Activated CD4-positive, alpha-beta T cell treated with anti-CD3 and anti-CD28 coated beads, Interleukin-2, amount 10 ng/mL, durations not matched to agents 7 days and 5 days (primary cell): ENCODE measurements around the gene TP73. TPM values are rescaled to one million over a fixed set of nuclear protein-coding genes. Genes with fewer than 3 reads are reported as not detected.

ENCODE experiments used
- CTCF ChIA-PET: fragments of 350-600 bp; sonication (Branson Sonifier 250); formaldehyde crosslinking; loops from one replicate; lab custom pipeline; 2021; ENCODE audit warnings: antibody characterized with exemption; lab: Charles Lee
- POLR2A ChIA-PET: fragments of 350-600 bp; sonication (Branson Sonifier 250); formaldehyde crosslinking; loops from one replicate; lab custom pipeline; 2021; ENCODE audit warnings: antibody characterized with exemption; lab: Charles Lee
- DNase-seq: peaks from one replicate; pipeline ENCODE4 v3.0.0-alpha.2; 2020
- H3K27ac Mint-ChIP-seq: one replicate; pipeline ENCODE4 v1.8.0; 2021; ENCODE audit warnings: mild to moderate bottlenecking, moderate library complexity, mixed read lengths
- H3K27me3 Mint-ChIP-seq: one replicate; pipeline ENCODE4 v1.8.0; 2021; ENCODE audit warnings: mixed read lengths
- H3K36me3 Mint-ChIP-seq: one replicate; pipeline ENCODE4 v1.8.0; 2021; ENCODE audit warnings: low read depth, mixed read lengths
- H3K4me1 Mint-ChIP-seq: one replicate; pipeline ENCODE4 v1.8.0; 2021; ENCODE audit warnings: mixed read lengths
- H3K4me3 Mint-ChIP-seq: one replicate; pipeline ENCODE4 v1.8.0; 2021; ENCODE audit warnings: mild to moderate bottlenecking, moderate library complexity, mixed read lengths
- H3K9me3 Mint-ChIP-seq: one replicate; pipeline ENCODE4 v1.8.0; 2021; ENCODE audit warnings: mixed read lengths
- total RNA-seq, 2 experiments: library from RNA; stranded (reverse); gene quantifications; one replicate each; pipeline ENCODE4 v1.2.3, GENCODE V29; 2021

TP73 gene
- total RNA-seq, 2 experiments from 2014 or later = 2.0 to 2.5 TPM

DNA sequence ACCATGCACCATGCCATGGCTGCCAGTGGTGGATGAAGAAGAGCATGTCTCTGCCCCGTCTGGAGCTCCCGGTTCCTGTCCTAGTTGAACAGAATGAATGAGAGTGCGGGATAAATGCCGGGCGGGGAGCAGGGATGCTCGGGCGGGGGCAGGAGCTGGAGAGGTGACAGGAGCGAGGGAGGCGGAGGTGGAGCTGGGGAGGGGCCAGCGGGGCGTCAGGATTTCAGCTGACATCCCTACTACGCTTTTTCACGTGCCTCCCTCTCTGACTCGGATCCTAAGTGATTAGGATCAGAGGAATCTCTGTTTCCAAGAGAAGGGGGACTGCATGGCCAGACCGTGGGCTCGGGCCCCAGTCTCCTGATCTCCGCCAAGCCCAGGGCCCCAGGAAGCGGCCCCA is 47.3 kb downstream of the TP73 start:
- DNase-seq = no peak
- H3K36me3 Mint-ChIP-seq = no peaks in the 10 kb centered on the region
- H3K27ac Mint-ChIP-seq = no peak overlapping the region
- CTCF ChIA-PET = no interaction called here
- peaks cover 4% of the 10 kb centered on the region for H3K4me1 Mint-ChIP-seq
- no peak overlapping the region for H3K4me3 Mint-ChIP-seq
- H3K9me3 Mint-ChIP-seq = no peaks in the 10 kb centered on the region
- H3K27me3 Mint-ChIP-seq = no peaks in the 10 kb centered on the region
- POLR2A ChIA-PET = no interaction called here

DNA sequence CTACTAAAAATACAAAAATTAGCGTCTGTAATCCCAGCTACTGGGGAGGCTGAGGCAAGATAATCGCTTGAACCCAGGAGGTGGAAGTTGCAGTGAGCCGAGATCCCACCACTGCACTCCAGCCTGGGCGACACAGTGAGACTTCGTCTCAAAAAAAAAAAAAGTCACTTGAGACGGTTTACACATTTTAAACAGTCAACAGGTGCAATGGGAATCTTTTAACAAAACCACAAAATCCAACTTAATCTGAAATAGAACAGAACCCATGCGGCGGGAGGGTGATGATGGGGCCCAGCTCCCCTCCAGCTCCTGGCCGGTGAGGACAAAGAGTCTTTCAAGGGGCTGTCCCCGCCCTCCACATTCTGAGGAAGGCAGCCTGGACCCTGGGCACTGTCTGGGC is 48.3 kb downstream of the TP73 start:
- Mint-ChIP-seq H3K27me3 (no peaks in the 10 kb centered on the region), H3K4me1 (peaks cover 4% of the 10 kb centered on the region), H3K9me3 (no peaks in the 10 kb centered on the region), H3K27ac (no peak overlapping the region), H3K36me3 (no peaks in the 10 kb centered on the region), H3K4me3 (no peak overlapping the region)
- ChIA-PET POLR2A (no interaction called here), CTCF (no interaction called here)
- no peak for DNase-seq

DNA sequence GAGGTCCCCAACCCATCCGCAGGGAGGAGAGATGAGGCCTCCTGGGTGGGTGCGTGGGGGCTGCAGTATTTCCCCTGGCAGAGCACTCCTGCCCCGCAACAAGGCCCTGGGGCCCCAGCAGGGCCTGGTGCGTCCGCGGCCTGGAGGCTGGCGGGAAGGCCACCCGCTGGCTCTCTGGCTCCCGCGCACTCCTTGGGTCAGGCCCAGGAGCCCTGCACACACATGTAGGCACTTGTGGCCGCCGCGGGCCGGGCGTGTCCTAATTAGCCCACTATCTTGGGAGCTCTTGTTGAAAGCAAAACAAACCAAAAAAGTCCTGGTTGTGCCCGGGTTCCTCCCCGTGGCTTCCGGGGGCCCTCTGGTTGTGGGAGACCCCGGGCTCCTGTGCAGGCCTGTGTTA is 50.2 kb downstream of the TP73 start:
- DNase-seq = no peak
- H3K9me3 Mint-ChIP-seq = no peaks in the 10 kb centered on the region
- no peak overlapping the region for H3K27ac Mint-ChIP-seq
- peaks cover 4% of the 10 kb centered on the region for H3K4me1 Mint-ChIP-seq
- H3K36me3 Mint-ChIP-seq = no peaks in the 10 kb centered on the region
- CTCF ChIA-PET = no interaction called here
- H3K4me3 Mint-ChIP-seq = no peak overlapping the region
- H3K27me3 Mint-ChIP-seq = peaks cover 2% of the 10 kb centered on the region
- POLR2A ChIA-PET = no interaction called here

DNA sequence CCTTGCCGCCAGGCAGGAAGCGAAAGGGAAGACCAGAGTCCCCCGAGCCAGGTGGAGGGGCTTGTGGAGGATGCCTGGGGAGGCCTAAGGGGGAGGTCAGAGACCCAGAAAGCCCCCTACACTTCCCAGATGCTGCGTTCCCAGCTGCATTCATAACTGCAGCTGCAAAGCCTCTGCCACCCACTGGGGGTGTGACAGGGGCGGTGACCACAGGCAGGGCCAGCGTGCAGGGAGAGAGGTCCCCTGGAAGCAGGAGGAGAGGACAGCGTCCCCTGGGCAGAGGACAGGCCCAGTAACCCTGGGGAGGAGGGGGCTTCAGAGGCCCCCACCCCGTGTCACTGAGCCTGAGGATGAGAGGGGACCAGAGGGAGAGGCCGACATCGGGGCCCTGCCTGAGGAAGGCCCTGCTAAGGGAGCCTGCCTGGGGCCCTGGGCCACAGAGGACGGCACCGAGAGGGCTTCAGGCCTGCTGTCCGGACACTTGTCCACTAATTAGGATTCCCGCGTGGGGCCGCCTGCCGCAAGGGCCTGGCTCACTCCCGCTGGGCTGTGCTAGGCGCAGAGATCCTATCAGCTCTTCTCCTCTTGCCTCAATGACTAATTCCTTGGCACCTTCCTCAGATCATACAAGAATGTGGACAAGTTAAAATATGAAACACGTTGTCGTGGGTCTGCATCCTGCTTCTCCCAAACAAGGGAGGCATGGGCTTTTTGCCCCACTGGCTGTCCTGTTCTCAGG is 50.8 kb downstream of the TP73 start:
- Mint-ChIP-seq H3K36me3 (no peaks in the 10 kb centered on the region), H3K9me3 (no peaks in the 10 kb centered on the region), H3K4me1 (peaks cover 4% of the 10 kb centered on the region), H3K27ac (no peak overlapping the region), H3K4me3 (no peak overlapping the region), H3K27me3 (peaks cover 2% of the 10 kb centered on the region)
- POLR2A ChIA-PET = interaction anchor here (0.5 kb wide), 1 partner anchor 37 kb away, joined by 5 read pairs; no protein-coding TSS in a partner anchor
- CTCF ChIA-PET = no interaction called here
- no peak for DNase-seq

DNA sequence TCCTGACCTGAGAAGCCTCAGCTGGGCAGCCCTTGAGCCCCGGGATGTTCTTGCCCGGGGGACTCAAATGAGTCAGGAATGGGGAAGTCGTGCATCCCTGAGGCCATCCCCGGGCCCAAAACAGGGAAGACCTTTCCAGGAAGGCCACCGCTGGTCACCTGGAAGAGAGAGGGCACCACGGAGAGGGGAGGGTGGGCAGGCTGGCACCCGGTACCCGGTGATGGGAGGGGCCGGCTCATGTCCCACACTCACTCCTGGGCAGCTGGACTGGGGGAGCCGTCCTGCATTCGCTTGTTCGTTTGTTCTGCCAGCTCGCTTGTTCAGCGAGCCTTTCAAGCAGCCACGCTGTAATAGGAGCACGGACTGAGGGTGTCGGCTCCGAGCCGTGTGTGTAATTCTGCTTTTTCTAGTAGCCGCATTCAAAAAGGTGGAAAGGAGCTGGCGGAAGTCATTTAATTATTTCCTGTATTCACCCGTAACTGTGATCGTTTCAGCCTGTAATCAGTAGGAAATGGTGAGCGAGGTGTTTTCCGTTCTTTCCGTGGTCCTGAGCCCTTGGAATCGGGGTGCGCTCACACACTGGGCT is 51.6 kb downstream of the TP73 start:
- no peaks in the 10 kb centered on the region for H3K9me3 Mint-ChIP-seq
- no peak for DNase-seq
- peaks cover 4% of the 10 kb centered on the region for H3K4me1 Mint-ChIP-seq
- peaks cover 2% of the 10 kb centered on the region for H3K27me3 Mint-ChIP-seq
- ChIA-PET CTCF (no interaction called here), POLR2A (interaction anchor here (0.5 kb wide), 1 partner anchor 37 kb away, joined by 5 read pairs; no protein-coding TSS in a partner anchor)
- no peaks in the 10 kb centered on the region for H3K36me3 Mint-ChIP-seq
- H3K4me3 Mint-ChIP-seq = no peak overlapping the region
- H3K27ac Mint-ChIP-seq = peak overlapping the region; percentile 71

DNA sequence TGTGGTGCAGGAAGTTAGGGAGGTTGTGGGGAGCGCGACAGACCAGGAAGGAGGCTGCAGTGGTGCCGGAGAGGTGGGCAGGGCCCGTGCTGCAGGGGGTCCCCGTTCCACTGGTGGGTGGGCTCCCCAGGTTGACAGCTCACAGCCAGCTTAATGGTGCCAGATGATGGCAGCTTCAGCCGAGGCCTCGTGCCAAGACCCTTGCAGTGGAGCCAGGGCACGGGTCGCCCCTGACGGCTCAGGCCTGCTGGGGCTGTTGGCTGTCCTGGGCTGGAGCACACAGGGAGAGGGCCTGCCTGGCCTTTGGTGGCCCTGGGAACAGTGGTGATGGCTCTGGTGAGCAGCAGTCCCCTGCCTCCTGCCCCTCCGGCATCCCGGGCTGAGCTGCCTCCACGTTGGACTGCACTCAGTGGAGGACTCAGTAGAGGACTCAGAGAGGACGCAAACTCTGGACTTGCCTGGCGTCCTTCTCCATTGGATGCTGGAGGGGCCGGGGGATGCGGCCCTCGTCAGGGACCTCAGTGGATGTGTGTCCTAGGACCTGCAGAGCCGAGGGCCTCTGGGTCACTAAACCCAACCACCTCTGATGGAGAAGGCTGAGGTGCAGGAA is 53.1 kb downstream of the TP73 start:
- Mint-ChIP-seq H3K27ac (no peak overlapping the region), H3K27me3 (peaks cover 2% of the 10 kb centered on the region), H3K36me3 (no peaks in the 10 kb centered on the region), H3K4me3 (no peak overlapping the region), H3K9me3 (no peaks in the 10 kb centered on the region), H3K4me1 (peaks cover 4% of the 10 kb centered on the region)
- CTCF ChIA-PET = no interaction called here
- no peak for DNase-seq
- POLR2A ChIA-PET = no interaction called here

DNA sequence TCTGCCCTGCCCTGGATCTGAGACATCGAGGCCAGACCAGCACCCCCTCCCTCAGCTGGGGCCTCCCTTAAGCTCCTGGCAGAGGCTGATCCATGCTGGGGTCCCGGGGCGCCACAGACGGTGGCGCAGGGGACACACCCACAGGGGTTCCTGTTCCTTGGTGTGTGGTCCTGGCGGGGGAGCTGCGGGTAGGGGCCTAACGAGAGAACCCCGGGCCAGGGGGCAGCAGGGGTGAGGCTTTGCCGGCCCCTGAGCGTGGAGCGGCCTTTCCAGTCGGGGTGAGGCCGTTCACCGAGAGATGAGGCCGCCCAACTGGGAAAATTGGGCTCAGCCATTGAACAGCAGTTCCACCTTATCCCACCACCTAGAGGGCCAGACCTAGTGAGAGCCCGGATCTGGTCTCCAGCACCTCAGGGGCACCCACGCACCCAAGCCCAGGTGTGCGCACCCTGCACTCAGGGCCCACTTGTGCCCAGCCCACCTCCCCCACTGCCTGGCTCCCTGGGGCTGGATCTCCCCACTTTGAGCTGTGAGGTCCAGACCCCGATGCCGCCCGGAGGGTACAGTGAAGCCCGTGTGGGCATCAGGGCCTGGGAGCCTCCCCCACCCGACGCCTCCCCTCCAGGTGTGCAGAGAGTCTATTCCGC is 54.5 kb downstream of the TP73 start:
- no peak overlapping the region for H3K27ac Mint-ChIP-seq
- no peaks in the 10 kb centered on the region for H3K9me3 Mint-ChIP-seq
- CTCF ChIA-PET = no interaction called here
- POLR2A ChIA-PET = no interaction called here
- H3K4me1 Mint-ChIP-seq = peaks cover 4% of the 10 kb centered on the region
- no peak for DNase-seq
- peaks cover 2% of the 10 kb centered on the region for H3K27me3 Mint-ChIP-seq
- no peaks in the 10 kb centered on the region for H3K36me3 Mint-ChIP-seq
- no peak overlapping the region for H3K4me3 Mint-ChIP-seq

DNA sequence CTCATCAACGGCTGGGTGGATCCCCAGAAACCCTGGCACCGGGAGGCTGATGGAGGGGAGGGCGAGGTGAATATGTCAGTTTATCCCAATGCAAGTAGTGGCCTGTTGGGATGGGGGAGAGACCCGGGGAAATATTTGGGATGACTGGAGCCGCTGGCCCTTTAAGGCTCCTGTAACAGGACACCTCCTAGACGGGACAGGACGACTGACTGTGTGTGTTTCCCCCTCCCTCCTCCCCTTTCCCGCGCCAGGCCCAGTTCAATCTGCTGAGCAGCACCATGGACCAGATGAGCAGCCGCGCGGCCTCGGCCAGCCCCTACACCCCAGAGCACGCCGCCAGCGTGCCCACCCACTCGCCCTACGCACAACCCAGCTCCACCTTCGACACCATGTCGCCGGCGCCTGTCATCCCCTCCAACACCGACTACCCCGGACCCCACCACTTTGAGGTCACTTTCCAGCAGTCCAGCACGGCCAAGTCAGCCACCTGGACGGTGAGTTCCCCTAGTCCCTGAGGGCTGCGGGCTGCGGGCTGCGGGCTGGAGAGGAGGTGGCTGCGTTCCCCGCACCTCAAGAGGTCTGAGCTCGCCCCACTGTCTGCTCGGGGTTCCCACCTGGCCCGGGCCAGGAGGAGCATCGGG is 55.1 kb downstream of the TP73 start:
- H3K36me3 Mint-ChIP-seq = no peaks in the 10 kb centered on the region
- ChIA-PET POLR2A (no interaction called here), CTCF (no interaction called here)
- no peak overlapping the region for H3K27ac Mint-ChIP-seq
- no peak overlapping the region for H3K4me3 Mint-ChIP-seq
- no peaks in the 10 kb centered on the region for H3K9me3 Mint-ChIP-seq
- H3K27me3 Mint-ChIP-seq = peaks cover 2% of the 10 kb centered on the region
- no peak for DNase-seq
- peaks cover 4% of the 10 kb centered on the region for H3K4me1 Mint-ChIP-seq

DNA sequence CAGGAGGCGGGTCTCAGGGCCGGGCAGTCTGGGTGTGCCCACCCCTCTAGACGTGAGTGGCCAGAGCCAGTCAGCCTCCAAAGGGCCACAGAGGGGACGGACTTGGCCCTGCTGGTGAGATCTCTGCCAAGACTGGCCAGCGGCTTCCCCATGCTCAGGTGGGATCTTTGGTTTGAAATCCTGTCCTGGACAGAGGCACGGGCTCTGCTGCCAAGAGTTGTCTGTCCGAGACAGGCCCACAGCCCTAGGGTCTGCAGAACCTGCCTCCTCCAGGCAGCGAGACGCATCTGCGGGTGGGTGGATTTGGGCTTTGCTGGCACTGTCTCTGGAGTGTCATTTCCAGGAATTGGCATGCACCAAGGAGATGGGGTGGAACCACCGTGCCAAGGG is 55.6 kb downstream of the TP73 start:
- CTCF ChIA-PET = no interaction called here
- POLR2A ChIA-PET = no interaction called here

DNA sequence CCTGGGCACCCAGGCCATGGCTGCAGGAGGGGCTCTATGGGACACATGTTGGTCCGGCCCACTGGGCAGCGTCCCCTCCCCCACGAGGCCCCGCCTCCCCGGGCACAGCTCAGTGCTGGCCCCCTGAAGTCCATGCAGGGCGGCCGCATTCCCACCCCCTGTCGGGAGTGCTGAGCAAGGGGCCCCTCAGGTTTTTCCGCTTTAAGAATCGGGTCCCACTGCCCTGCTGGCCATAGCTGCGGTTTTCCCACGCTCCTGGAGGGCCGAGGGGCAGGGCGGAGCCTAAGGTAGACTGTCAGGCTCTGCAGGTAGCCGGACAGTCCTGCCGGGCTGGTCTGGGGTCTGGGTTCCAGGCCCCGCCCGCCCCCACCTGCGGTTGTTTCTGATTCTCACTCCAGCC is 56.5 kb downstream of the TP73 start:
- H3K4me3 Mint-ChIP-seq = no peak overlapping the region
- no peaks in the 10 kb centered on the region for H3K36me3 Mint-ChIP-seq
- DNase-seq = no peak
- H3K27me3 Mint-ChIP-seq = peaks cover 2% of the 10 kb centered on the region
- H3K4me1 Mint-ChIP-seq = peaks cover 4% of the 10 kb centered on the region
- CTCF ChIA-PET = no interaction called here
- H3K9me3 Mint-ChIP-seq = no peaks in the 10 kb centered on the region
- POLR2A ChIA-PET = no interaction called here
- no peak overlapping the region for H3K27ac Mint-ChIP-seq

More for the DNA sequence above, 55.6 kb downstream of the TP73 start:
- no peaks in the 10 kb centered on the region for H3K36me3 Mint-ChIP-seq
- H3K4me3 Mint-ChIP-seq = no peak overlapping the region
- peaks cover 2% of the 10 kb centered on the region for H3K27me3 Mint-ChIP-seq
- no peak for DNase-seq
- H3K9me3 Mint-ChIP-seq = no peaks in the 10 kb centered on the region
- no peak overlapping the region for H3K27ac Mint-ChIP-seq
- H3K4me1 Mint-ChIP-seq = peaks cover 4% of the 10 kb centered on the region

DNA sequence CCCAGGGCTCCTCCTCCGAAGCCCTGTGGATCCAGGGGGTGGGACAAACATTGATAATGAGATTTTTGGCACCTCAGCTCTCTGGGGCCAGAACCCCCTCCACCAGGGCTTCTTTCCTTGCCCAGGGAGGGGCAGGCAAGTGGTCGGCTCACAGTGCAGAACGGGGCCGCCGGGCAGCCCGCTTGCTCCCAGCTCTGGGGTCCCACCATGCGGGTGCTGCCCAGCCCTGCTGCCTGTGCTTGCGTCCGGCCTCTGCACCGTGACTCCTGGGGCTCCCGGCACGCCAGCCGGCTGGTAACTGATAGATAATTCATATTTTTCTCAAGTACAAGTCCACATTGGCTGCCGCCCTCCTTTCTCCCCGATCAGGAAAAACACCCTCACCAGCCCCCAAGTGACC is 57.9 kb downstream of the TP73 start:
- Mint-ChIP-seq H3K9me3 (no peaks in the 10 kb centered on the region), H3K27me3 (peaks cover 2% of the 10 kb centered on the region), H3K4me3 (no peak overlapping the region), H3K27ac (no peak overlapping the region), H3K36me3 (no peaks in the 10 kb centered on the region), H3K4me1 (no peaks in the 10 kb centered on the region)
- no peak for DNase-seq
- ChIA-PET CTCF (no interaction called here), POLR2A (no interaction called here)

DNA sequence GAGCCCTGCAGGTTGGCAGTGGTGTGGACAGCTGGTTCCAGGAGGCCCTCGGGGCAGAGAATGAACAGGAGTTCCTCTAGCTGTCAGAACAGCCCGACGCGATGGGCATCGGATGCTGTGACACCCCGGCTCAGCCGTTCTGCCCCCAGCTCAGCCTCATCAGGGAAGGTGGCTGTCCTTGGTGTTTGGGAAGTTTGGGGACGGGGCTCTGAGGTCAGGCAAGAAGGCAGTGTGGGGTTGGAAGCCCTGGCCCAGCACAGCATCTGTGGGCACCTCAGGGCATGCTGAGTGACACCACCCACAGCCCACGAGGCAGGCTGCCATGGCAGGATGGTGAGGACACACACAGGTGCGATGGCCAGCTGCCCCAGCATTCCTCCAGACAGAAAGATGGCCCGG is 59.1 kb downstream of the TP73 start:
- Mint-ChIP-seq H3K4me1 (no peaks in the 10 kb centered on the region), H3K4me3 (no peak overlapping the region), H3K27me3 (peaks cover 2% of the 10 kb centered on the region), H3K9me3 (no peaks in the 10 kb centered on the region), H3K36me3 (no peaks in the 10 kb centered on the region), H3K27ac (no peak overlapping the region)
- no peak for DNase-seq
- ChIA-PET POLR2A (no interaction called here), CTCF (no interaction called here)
